Panc1 (cell line): ENCODE data around the gene PECR. TPM values are rescaled to one million over a fixed set of nuclear protein-coding genes. Genes with fewer than 3 reads are reported as not detected.

Experiments used
- total RNA-seq: library from RNA; stranded (reverse); gene quantifications from one replicate; pipeline ENCODE4 v1.2.1, GENCODE V29; 2021; ENCODE audit not compliant: unreplicated experiment

Gene PECR
- total RNA-seq, 1 experiment from 2014 or later: 16.5 TPM

Other genes starting within 250 kb of the PECR start
- gene MREG, start 68.3 kb downstream of the PECR start, total RNA-seq: 19.2 TPM
- gene TMEM169, start 110 bp upstream of the PECR start, total RNA-seq: 0.74 TPM
- gene XRCC5, start 27.5 kb upstream of the PECR start, total RNA-seq: 322 TPM